Stimulated activated CD4-positive, alpha-beta T cell treated with anti-CD3 and anti-CD28 coated beads, Interleukin-4, amount 100 ng/mL, for 4 hours (primary cell): Measurements from ENCODE around the gene ACO1.
"Not testable (repeated sequence)": the region's sequence is repeated elsewhere in the genome, so short reads cannot be mapped to it uniquely, and the experiment has no call there.

Experiments
- DNase-seq, 2 experiments: peaks; one replicate each; pipeline ENCODE4 v3.0.0-alpha.2; 2020

ACO1 gene

DNA sequence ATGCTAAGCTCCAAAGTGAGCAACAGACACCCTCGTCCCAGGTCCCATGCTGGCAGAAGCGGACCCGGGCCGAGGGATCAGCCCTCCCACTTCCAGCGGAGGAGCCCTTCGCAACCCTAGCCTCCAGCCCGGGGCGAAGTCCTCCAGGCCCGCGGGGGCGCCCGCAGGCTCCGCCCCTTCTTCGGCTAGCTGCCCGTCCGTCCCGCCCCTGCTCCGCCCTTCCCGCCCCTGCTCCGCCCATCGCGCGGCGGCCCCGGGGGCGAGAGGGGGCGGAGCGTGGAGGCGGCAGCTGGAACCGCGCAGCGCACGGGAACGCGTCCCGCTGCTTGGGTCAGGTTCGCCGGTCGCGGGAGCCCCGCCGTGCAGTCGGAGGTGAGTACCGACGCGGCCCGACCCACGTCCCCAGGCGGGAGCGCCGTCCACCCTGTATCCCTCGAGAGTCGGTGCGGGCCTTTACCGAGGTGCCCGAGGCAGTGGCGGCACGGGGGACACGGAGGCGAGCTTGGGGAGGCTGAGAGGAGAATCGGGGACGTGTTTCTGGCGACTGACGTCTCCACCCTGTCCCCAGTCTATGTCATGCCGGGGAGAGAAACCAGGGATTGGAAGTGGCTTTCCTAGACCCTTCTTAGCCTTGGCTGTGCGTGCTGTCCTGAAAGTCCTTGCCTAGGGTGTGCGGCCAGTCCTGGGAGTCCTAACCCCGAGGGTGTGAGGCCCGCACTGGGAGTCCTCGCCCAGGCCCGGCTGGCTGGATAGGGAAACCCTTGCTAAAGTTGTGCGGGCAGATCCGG is at the start of gene ACO1:
Gene ACO1, plus strand, starts transcription at position 280 of the 788 bp plus-strand sequence. CDS start 20,864 bp downstream, outside the sequence.
- DNase-seq = peak; percentile 80 to 89

DNA sequence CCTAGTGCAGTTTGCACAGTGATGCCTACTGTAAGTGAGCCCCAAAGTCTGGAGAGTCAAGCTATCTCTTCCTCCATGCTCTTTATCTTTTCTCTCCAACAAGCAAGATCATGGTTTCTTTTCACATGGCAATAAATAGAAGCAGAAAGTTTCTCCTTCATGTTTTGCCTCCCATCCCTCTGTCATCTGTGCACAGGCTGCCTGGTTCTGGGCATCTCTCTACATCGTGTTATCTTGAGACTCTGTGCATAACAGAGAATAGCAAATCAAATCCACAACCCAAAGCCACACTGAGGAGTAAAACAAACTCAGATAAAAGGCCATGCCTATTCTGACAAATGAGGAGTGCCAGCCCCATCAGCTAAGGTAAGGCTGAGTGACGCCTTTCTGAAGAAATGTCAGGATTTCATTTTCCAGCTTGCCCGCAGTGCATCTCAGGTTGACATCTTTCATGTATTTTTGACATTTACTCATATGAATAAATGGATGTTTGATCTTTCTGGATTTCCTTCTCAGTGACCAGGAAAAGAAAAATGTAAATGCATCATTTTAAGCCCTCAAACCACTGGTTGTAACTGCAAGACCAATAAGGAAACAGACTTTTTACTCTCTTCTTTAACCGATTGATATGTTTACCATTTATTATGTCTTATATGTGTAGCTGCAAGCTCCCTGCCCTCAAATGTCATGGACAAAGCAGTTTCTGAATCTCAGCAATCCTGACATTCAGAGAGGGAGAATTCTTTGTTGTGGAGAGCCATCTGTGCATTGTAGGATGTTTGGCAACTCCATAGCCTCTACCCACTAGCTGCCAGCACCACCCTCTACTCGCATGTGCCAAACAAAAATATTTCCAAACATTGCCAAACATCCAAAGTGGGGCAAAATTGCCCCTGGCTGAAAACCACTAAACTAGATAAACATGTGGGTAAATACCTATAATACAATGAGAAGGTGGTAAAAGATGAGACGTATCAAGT is 49.2 kb upstream of the ACO1 start:
- DNase-seq = no peak

DNA sequence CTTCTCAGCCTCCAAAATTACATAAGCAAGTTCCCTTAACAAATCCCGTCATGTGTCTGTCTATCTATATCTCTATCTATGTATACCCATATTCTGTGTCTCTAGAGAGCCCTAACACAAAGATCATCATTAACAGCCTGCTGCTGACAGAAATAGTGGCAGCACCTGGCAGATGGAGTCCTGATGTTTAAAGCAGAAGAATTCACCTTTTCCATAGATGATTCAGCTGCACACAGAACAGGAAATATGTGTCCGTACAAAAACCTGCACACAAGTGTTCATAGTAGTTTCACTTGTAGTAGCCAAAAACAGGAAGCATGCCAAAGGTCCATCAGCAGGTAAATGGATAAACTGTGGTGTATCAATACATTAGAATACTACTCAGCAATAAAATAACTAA is 45.0 kb upstream of the ACO1 start:
- no peak for DNase-seq

DNA sequence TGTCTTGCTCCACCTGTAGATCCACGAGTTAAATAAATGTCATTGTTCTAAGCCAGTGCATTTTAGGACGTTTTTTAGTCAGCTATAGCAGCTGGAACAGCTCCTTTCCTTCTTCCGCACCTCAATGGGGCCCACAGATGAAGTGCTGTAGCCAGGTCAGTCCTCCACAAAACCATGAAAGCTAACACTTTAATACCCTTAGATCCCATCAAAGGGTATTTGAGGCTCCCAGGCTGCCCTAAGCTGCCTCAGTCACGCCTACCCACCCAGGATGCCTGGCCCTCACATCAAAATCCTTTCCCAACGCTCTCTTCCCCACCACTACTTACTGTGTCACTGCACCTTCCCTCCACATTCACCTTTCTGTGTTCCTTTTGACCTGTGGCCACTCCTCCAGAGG is 44.1 kb upstream of the ACO1 start:
- DNase-seq = no peak

DNA sequence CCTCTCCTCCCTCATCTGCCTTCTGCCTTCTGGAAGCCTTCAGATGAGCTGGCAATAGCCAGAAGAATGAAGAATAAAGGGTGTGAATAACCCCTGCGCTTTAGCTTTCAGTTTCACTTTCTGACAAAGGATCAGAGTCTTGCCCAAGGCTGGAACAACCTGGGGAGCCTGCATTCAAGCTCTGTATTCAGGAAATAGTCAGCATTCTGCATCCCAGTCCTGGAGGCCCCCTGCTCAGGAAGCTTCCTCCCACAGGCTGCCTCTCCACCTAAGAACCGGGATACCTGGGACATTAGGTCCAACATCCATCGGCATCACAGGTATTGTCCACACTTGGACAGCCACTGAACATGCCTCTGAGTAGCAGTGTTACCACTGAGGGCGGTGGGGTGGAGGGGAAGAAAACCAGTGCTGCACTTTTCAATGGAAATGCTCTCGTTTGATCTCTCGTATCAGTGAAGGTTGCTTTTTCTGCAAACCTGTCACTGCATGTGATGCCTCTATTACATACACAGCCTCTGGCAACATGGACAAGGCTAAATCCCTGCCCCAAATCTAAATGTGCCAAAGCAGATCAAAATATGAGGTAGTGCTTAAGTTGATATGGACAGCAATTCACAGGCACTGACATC is 39.8 kb upstream of the ACO1 start:
- DNase-seq = no peak

DNA sequence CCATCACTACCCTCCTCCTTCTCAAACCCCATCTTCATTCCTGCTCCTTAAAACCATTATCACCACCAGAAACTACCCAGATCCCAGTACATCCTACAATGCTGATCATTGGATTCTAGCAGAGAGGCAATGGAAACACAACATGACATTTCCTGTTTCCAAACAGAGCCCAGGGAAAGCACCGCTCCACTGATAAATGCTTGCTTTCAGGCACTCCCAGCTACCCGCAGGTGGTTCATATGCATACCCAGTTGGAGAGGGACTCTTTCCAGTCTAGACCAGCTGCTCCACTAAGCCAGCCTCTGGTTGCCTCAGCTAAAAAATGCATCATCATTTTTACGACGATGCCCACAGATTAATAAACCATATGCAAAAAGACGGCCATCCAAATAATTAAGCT is 39.2 kb upstream of the ACO1 start:
- DNase-seq = no peak

DNA sequence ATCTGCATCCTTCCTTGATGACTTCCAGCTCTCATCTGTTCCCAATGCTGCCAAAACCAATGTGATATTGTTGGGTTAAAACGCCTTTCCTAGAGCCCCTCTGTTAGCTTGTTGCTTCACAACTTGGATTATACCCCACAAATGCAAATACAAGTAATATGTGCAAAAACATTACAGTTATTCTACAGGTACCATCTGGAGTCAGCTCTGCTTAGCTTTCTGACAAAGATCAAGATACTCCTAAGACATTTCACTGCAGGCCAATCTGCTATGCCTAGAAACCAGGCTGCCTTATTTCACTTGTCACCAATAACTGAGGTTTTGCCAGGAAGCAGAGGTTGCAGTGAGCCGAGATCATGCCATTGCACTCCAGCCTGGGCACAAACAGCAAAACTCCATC is 36.9 kb upstream of the ACO1 start:
- DNase-seq = no peak

DNA sequence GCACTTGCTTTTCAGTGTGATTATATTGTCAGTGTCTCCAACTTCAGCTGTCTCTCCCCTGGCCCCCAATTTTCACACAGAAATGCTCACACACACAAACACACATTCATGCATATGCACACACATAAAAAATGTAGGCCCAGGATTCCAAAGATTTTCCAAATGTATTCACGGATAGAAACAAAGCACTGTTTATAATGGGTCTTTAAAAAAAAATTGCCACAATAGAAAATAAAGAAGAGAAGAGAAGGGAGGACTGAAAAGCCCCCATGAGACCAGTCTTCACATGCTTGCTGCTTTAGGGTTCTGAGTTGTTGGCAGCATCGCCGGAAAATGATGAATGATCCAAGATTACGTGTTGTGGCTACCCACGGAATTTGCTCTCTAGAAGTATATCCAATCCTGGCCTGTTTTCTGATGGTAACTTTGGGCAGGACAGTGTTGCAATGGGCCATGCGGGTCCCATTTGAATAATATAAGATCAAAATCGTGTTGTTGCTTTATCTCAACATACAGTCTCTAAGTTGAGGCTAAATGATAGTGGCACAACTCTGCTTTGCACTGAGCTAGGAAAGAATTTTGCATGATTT is 36.2 kb upstream of the ACO1 start:
- DNase-seq = no peak

DNA sequence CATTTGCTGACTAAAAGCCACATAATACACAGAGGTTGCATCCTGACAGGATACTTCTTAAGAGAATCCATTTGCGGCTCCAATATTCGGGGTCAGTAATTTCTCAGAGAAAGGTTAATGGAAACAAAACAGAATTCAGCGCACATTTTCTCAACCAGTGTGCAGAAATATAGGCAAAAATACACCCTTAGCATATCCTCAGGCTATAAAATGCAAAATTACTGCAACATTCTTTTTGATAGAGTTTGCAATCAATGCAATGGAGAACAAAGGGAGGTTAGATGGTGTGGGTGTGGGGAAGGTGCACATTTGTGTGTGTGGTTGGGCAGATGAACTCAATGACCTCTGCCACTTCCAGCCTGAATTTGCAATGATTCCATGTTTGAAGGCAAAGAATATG is 35.4 kb upstream of the ACO1 start:
- DNase-seq = no peak

DNA sequence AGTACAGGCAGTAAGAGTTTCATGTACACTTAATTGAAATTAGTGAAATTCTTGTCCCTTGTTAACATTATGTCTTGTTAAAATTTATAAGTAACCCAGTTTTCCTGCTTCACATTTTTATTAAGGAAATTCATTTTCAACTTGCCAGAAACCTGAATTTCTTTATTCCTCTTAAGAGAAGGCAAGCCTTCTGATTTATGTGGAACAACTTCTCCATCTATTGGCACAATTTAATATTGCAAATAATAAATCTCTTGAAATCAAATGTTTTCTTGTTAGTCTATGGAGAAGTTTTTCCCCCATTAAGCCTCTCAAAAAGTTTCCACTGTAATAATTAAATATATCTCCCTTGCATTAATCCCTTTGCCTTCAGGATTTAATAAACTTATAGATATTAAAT is 33.8 kb upstream of the ACO1 start:
- no peak for DNase-seq

DNA sequence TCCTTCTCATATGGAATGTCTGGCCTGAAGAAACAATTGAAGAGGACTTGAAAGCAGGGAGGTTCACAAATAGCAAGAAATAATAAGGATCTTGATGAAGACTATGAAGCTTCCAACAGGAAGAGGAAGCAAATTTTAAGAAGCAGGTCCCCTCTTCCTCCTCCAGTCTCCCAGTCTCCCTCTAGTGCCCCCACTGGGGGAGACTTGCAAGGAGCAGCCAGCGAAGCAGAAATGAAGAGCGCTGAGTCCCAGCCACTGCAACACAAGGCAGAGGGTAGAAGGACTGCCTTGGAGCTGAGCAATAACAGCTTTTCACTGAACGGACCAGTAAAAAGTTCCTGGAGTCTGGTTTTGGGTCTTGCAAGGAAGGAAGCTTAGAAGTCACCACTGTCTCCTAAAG is 32.6 kb upstream of the ACO1 start:
- no peak for DNase-seq

DNA sequence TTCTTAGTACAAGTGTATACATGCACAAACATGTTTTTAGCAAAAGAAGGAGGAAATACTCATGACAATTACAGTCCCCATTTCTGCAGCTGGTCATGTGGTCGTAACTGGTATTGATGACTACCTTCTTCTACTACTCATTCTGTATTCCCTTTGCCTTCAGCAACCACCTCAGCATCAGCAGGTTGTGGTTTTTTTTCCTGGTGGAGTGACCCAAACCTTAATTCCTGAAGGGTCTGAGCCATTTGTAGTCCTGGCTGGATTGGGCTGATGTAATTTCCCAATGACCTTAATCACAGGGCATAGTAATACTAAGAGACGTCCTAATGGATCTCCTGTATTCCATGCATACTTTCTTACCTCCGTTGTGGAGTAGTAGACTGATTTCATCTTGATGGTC is 31.0 kb upstream of the ACO1 start:
- not testable (repeated sequence) for DNase-seq

DNA sequence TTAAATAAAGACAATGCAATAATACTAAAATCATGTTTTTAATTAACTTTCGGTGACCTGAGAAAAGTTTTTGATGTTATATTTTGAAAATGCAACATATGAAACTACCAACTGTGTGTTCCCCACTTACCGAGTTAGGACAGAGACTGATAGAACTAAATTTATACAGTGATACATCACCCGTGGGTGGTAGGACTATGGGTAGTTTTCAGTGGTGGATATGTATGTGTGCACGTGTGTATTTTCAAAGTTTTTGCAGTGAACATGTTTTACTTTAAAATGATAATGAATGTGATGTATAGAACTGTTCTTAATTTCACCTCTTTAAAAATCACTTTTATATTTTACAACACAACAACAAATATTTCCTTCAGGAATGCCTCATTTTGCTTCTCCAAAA is 25.0 kb upstream of the ACO1 start:
- DNase-seq = no peak

DNA sequence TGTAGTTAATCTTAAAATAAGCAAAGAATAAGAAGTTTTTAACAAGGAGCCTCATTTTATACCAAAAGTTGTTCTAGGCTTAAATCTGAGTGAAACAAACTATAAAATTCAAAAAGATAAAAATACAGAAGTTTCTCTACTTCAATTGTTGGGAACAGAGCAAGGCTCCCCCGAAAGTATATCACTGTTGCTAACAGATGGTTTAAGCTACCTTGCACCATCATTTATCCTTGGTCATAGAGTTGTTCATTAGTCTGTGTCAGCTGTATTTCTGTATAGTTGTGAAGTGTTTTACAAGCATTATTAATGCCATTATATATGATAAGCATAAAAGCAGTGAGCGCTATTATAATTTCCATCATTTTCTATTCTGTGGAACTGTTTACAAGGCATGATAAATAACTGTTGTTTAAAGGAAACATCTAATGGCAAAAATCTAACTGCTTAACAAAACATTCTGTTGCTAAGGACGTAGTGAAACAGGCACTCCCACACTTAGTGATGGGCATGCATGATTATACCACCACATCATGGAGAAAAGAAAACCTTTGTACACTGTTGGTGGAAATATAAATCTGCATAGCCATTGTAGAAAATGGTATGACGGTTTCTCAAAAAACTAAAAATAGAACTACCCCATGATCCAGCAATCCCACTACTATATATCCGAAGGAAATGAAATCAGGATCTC is 23.3 kb upstream of the ACO1 start:
- no peak for DNase-seq

DNA sequence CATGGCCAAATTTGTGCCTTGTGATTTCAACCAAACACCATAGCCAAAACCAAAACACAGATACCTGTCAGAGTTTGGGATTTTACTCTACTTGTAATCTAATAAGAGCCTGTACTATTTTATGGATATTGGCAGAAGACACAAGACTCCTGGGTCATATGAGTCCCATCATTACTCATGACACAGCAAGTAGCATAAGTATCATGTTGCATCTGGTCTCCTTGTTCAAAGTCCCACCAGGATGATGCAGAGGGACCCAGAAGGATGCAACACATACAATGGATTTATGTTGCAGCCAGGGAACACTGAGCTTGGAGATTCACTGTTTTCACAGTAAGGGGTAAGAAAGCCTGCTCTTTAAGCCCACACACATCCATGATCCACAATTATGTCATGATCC is 13.2 kb upstream of the ACO1 start:
- DNase-seq = no peak

DNA sequence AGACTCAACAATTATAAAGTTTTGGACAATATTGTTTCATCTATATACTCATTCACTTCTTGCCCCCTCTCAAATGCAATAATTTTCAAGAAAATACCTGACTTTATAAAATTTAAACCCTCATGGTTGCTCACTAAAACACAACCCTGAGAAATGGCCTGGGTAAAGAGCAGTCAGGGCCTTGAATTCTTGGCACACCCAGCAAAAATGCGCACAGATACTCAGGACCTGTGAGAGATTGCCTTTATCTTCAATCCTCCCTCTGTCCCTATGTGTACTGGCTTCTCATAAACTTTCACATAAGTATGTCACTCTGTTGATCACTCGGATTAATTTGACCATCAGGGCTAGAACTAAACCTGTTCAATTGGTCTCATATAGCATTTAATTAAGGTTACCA is 12.8 kb upstream of the ACO1 start:
- DNase-seq = no peak

DNA sequence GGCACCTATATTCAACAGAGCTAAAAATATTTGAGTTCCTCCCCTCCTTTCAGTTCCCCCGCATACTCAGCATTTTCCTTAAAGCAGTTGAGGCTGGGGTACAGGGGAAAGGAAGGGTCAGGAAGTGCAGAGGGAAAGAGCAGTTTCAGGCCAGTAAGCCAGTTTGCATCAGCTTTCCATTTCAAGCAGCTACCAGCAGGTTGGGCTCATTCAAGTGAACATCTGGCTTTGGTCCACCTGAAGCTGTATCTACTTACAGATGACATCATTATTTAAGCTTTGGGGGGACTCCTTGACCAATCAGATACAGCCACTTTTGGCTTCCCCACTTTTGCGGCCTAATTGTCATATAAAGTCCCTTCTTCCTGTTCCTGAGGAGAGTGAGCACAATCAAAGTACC is 8.2 kb upstream of the ACO1 start:
- no peak for DNase-seq

DNA sequence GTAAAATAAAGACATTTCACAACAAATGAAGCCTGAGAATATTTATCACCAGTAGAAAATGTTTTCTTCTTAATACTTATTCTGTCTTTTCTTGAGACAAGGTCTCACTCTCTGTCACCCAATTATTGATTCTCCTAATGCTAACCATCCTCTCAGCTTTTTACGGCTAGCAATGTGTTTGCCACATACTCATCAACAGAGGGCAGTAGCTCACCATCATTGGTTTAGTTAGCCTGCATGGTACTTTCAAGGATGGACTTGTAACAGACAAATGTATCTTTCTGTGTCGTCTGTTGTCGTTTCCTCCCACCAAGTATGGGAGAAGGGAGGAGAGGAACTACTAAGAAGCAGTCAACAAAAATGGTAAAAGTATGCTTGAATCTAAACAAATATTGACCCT is 5.9 kb upstream of the ACO1 start:
- peak in 1 of 2 experiments; percentile 25 for DNase-seq

DNA sequence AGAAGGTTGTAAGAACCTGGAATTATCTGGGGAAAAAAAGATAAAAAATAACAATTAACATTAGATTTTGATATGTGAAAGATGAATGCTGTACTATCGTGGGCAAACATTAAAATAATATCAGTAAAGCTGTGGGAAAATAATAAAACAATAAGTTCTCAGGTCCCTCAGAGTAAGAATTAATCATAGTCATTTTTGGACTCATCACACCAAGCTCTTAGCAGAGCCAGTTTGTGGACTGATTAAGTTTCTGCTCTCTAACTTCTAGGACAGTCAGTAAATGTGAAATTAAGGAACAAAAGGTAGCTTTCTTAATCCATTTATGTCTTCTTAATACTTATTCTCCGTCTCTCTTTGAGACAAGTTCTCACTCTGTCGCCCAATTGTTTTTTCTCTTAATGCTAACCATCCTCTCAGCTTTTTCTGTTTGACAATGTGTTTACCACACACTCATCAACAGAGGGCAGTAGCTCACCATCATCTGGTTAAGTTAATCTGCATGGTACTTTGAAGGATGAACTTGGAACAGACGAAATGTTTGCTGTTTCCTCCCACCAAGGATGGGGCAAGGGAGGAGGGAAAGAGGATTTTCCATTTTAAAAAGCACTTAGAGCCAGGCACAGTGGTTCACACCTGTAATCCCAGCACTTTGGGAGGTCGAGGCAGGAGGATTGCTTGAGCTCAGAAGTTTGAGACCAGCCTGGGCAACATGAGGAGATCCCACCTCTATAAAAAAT is 5.3 kb upstream of the ACO1 start:
- DNase-seq = peak in 1 of 2 experiments; percentile 30

DNA sequence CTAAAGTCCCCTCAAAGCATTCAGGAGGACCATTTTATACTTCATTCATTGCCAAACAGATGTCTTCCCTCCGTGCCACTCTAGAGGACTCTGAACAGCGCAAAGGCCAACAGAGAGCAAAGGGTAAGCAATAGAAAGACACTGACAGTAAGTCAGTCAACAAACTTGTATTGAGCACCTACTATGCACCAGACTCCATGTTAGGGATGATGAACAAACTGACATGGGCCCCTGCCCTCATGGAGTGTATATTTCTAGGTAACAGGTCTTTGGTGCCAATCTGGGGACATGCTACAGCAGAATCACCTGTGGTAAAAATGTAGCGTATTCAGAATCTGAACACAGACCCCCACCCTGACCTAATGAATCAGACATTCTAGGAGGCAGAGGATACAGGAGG is 3.5 kb upstream of the ACO1 start:
- DNase-seq = no peak

DNA sequence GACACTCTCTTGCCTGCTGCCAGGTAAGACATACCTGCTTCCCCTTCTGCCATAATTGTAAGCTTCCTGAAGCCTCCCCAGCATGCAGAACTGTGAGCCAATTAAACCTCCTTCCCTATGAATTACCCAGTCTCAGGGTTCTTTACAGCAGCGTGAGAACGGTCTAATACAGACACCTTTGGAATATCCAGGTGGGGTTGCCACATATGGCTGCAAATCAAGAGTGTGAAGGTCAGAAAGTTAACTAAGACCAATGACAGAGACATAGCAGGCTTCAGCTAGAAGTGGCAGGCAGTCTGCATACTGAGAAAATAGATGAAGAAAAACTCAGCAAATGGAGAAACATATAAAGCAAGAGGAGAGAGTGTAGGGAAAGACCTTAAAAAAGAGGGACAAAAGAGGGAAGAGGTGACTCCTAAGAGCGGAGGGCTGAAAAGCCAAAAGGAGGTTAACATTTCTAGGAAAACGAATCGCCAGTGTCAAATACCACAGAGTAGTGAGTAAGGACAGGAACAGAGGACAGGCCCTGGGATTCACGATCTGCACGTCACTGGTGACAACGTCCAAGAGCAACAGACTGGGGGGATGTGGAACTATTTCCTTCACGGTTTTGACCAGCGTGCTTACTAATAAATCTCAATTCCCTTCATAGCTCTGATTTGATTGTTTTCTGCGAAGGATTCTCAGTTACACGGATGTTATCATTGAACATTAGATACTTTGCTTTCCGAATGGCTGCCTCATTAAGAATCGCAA is 1.7 kb upstream of the ACO1 start:
- no peak for DNase-seq
